Measurements from ENCODE around the gene ANKRD12. TPM values are rescaled to one million over a fixed set of nuclear protein-coding genes. Genes with fewer than 3 reads are reported as not detected.

ANKRD12 gene
- total and polyA plus RNA-seq, 2 donors (not counting 1 experiment from before 2014, with no cell fraction given): 8.0 to 183 TPM

- DNase-seq (no peak), ATAC-seq (ENCODE audit: low read depth) (no peak)
- no peaks in the 10 kb centered on the region for H3K27me3 ChIP-seq (replicated peaks in 1 of 4; ENCODE audit: control extremely low read depth in 1 of 4, control insufficient read depth in 3 of 4, insufficient read depth in 4 of 4, low read length in 3 of 4)
- Mint-ChIP-seq H3K27ac (no peak overlapping the region), H3K4me3 (no peak overlapping the region), H3K4me1 (no peaks in the 10 kb centered on the region), H3K27me3 (no peaks in the 10 kb centered on the region), H3K9me3 (ENCODE audit: insufficient read depth) (peaks cover 17% of the 10 kb centered on the region)
- no peak overlapping the region for H3K4me3 ChIP-seq (ENCODE audit: control extremely low read depth in 1 of 5, extremely low read depth in 1 of 5, insufficient read depth in 1 of 5, low read depth in 2 of 5, low read length in 4 of 5)
- H3K9ac ChIP-seq (ENCODE audit: low read length): no peak overlapping the region
- H3K36me3 ChIP-seq (replicated peaks in 1 of 2; ENCODE audit: control extremely low read depth in 1 of 2, control insufficient read depth in 1 of 2, extremely low read depth in 1 of 2, insufficient read depth in 2 of 2, low read length in 1 of 2): no peaks in the 10 kb centered on the region
- peaks cover 3 to 35% (median 12%) of the 10 kb centered on the region in 3 donors for H3K9me3 ChIP-seq (ENCODE audit: control extremely low read depth in 1 of 3, control insufficient read depth in 2 of 3, insufficient read depth in 1 of 3, low read length in 2 of 3)
- no peaks in the 10 kb centered on the region for H4K20me1 ChIP-seq (ENCODE audit: control insufficient read depth, insufficient read depth, low read length, poor library complexity, severe bottlenecking)
- H3K79me2 ChIP-seq (ENCODE audit: control insufficient read depth, insufficient read depth, low read length): no peaks in the 10 kb centered on the region
- ChIA-PET POLR2A (no interaction called here), CTCF (interaction anchor here (0.6 kb wide), 1 partner anchor 231 kb away, joined by 3 read pairs; no protein-coding TSS in a partner anchor)
- TF ChIP-seq EZH2 (IDR thresholded peaks at IDR 0.05; ENCODE audit: borderline replicate concordance, insufficient read depth, low read depth, low read length, poor library complexity, severe bottlenecking) (no peak), CTCF (IDR thresholded peaks at IDR 0.05) (no peak)
- no peak overlapping the region for H3K4me2 ChIP-seq (replicated peaks; ENCODE audit: low read depth, low read length, poor library complexity, severe bottlenecking)
- no peak overlapping the region for H3K27ac ChIP-seq (ENCODE audit: low read length in 2 of 2)
- no peaks in the 10 kb centered on the region for H3K4me1 ChIP-seq (ENCODE audit: control insufficient read depth in 2 of 2, insufficient read depth in 2 of 2, low read length in 2 of 2)
- intact Hi-C loops (cut with micrococcal nuclease): no loop called here
- H2AFZ ChIP-seq (ENCODE audit: insufficient read depth, low read depth, low read length, poor library complexity, severe bottlenecking): no peak overlapping the region
Measured at GRCh38 chr18:9289698-9290097, 153.1 kb downstream of the ANKRD12 start.

- DNase-seq (no peak), ATAC-seq (ENCODE audit: low read depth) (no peak)
- TF ChIP-seq EZH2 (IDR thresholded peaks at IDR 0.05; ENCODE audit: borderline replicate concordance, insufficient read depth, low read depth, low read length, poor library complexity, severe bottlenecking): no peak
- TF ChIP-seq CTCF (IDR thresholded peaks at IDR 0.05): no peak
- ChIA-PET CTCF (no interaction called here), POLR2A (no interaction called here)
- no peak overlapping the region for H3K27ac Mint-ChIP-seq
- Histone ChIP-seq H3K27ac (ENCODE audit: low read length in 2 of 2) (no peak overlapping the region), H3K79me2 (ENCODE audit: control insufficient read depth, insufficient read depth, low read length) (no peaks in the 10 kb centered on the region), H3K4me3 (ENCODE audit: control extremely low read depth in 1 of 5, extremely low read depth in 1 of 5, insufficient read depth in 1 of 5, low read depth in 2 of 5, low read length in 4 of 5) (no peak overlapping the region), H3K27me3 (replicated peaks in 1 of 4; ENCODE audit: control extremely low read depth in 1 of 4, control insufficient read depth in 3 of 4, insufficient read depth in 4 of 4, low read length in 3 of 4) (no peaks in the 10 kb centered on the region), H3K9ac (ENCODE audit: low read length) (no peak overlapping the region), H3K9me3 (ENCODE audit: control extremely low read depth in 1 of 3, control insufficient read depth in 2 of 3, insufficient read depth in 1 of 3, low read length in 2 of 3) (peaks cover 3 to 40% (median 12%) of the 10 kb centered on the region in 3 donors), H3K4me2 (replicated peaks; ENCODE audit: low read depth, low read length, poor library complexity, severe bottlenecking) (no peak overlapping the region), H2AFZ (ENCODE audit: insufficient read depth, low read depth, low read length, poor library complexity, severe bottlenecking) (no peak overlapping the region), H3K36me3 (replicated peaks in 1 of 2; ENCODE audit: control extremely low read depth in 1 of 2, control insufficient read depth in 1 of 2, extremely low read depth in 1 of 2, insufficient read depth in 2 of 2, low read length in 1 of 2) (no peaks in the 10 kb centered on the region), H4K20me1 (ENCODE audit: control insufficient read depth, insufficient read depth, low read length, poor library complexity, severe bottlenecking) (no peaks in the 10 kb centered on the region), H3K4me1 (ENCODE audit: control insufficient read depth in 2 of 2, insufficient read depth in 2 of 2, low read length in 2 of 2) (no peaks in the 10 kb centered on the region)
- H3K4me3 Mint-ChIP-seq: no peak overlapping the region
- H3K4me1 Mint-ChIP-seq: no peaks in the 10 kb centered on the region
- intact Hi-C loops (cut with micrococcal nuclease): no loop called here
- no peaks in the 10 kb centered on the region for H3K27me3 Mint-ChIP-seq
- H3K9me3 Mint-ChIP-seq (ENCODE audit: insufficient read depth): peaks cover 17% of the 10 kb centered on the region
Measured at GRCh38 chr18:9290156-9290555, 153.6 kb downstream of the ANKRD12 start.

Data from B cell (primary cell).